ENCODE results near the gene SKA1.

DNA sequence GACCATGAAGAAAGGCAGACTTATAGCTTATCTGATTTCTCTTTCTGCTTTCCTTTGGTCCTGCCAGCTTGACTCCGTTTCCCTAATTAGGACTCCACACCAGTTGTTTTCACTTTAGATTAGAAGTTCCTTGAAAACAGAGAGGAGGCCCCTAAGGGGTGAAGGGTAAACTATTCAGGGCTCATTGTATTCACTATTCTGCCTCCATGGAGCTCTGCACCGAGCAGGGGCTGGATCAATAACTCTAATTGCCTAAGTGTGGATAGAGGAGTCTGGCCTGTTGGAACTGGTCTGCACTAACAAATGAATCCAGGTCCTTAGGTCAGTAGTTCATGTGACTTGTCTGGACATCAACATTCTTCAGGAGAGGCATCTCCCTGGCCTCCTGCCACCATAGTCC, 36.1 kb upstream of the SKA1 start:
- TF ChIP-seq, protein P1, sequence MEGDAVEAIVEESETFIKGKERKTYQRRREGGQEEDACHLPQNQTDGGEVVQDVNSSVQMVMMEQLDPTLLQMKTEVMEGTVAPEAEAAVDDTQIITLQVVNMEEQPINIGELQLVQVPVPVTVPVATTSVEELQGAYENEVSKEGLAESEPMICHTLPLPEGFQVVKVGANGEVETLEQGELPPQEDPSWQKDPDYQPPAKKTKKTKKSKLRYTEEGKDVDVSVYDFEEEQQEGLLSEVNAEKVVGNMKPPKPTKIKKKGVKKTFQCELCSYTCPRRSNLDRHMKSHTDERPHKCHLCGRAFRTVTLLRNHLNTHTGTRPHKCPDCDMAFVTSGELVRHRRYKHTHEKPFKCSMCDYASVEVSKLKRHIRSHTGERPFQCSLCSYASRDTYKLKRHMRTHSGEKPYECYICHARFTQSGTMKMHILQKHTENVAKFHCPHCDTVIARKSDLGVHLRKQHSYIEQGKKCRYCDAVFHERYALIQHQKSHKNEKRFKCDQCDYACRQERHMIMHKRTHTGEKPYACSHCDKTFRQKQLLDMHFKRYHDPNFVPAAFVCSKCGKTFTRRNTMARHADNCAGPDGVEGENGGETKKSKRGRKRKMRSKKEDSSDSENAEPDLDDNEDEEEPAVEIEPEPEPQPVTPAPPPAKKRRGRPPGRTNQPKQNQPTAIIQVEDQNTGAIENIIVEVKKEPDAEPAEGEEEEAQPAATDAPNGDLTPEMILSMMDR (IDR thresholded peaks at IDR 0.05), result no peak
- TF ChIP-seq POLR2A (IDR thresholded peaks at IDR 0.05; ENCODE audit: low read depth) (no peak), POLR2AphosphoS5 (IDR thresholded peaks at IDR 0.05) (no peak)

Data from esophagus muscularis mucosa (tissue), 3 donors.